NCI-H146 treated with DMSO at 0.1 percent for 48 hours (cell line): ENCODE measurements around the gene TUB.

ENCODE experiments used
- DNase-seq: peaks from one replicate; lab custom pipeline; 2025; ENCODE audit not compliant: unreplicated experiment; lab: John Stamatoyannopoulos, UW

Gene TUB

DNA sequence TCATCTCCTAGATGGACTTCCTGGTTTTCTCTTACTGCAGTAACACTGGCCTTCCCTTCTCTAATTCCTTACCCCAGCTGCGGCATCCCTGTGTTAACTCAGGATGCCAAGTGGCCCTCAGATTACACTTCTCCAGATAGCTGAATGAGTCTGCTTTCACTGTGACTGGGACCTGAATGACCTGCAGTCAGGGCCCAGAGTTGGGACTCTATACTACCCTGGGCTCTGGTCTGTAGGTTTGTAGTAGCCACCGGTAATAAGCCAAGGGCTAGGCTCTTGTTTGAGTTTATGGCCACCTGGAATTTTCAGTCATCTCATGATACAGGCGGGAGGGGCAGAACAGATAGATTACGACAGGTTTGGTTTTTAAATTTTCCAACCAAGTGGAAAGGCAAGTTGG is 24.1 kb downstream of the TUB start:
- DNase-seq, result no peak

DNA sequence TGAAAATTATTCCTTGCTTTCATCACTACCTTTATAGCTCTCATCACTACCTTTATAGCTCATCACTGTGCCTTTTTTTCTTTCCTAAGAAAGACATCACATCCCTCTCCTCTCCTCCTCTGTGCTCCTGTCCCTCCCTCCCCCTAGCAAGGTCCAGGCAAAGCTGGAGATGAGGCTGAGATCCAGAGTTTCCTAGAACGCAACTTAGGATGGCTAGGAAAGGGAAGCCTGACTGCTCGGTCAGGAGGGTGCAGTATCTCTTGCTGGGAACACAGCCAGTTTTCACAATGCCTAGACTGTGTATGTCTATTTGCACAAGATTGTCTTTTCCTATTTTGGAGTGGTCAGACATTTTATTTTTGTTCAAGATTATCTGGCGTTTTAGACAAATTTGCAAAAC is 24.7 kb downstream of the TUB start:
- no peak for DNase-seq

DNA sequence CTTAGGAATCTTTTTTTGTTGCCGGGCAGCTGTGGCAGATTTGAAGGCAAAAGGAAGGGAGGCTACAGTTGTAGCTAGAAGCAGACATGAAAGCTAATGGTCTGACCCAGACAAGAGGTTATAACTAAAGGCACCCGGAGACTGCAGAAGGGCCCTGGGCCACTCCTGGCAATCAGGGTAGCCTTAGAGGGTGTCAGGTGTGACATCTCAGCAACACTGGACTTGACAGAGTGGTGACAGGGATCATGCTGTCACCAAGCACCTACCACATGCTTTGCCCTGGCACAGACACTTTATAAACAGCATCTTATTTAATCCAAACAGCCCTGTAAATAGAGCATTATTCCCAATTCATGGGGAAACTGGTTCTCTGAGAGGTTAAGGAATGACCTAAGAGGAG is 25.7 kb downstream of the TUB start:
- DNase-seq, result no peak

DNA sequence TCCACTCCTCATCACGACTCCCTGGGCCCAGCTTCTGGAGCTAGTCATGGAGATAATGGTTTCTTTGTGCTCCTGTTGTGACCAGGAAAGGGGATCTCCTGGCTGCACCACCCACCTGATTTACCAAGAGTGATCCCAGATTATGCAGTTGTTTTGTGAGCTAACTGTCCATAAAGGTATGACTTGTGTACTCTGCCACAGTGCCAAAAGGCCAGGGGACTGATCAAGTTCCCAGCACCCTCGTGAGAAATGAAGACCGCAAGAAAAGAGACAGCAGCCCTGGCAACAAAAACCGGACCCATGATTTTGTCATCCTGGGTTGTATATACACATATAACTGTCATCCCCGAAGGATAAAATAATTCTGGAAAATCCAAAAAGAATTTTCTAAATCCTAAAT is 26.6 kb downstream of the TUB start:
- no peak for DNase-seq

DNA sequence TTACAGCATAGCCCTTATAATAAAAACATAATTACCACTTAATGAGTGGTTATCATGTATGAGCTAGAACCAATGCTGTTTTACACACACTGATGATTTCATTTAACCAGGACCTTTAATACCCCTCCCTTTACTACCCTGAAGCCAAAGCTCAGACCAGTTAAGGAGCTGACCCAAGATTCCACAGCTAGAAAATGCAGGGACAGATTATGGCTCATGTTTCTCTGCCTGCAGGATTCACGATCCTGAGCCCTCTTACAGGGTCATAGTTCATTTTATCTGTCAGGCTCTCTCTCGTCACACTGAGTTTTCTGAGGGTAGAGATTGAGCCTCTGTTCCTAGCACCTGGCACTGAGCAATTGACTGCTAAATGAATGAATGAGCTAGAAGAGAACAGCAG is 27.4 kb downstream of the TUB start:
- DNase-seq, result no peak

DNA sequence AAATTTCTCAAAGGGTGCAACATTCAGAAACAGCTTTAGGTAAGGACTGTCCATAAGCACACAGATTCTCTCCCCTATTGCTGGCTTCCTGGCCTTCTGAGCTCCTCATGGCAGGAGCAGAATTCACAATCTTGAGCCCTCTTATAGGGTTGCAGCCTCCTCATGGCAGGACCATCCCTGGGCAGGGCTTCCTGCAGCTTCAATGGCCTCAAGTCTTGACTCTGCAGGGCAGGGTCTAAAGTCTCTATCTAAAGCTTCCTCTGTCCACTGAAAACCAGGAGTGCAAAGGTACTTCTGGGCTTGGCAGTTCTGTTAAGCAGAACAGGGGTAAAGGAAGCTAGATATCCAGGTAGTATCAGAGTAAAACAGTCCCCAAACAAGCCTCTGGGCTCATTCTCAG is 28.7 kb downstream of the TUB start:
- DNase-seq, result no peak

DNA sequence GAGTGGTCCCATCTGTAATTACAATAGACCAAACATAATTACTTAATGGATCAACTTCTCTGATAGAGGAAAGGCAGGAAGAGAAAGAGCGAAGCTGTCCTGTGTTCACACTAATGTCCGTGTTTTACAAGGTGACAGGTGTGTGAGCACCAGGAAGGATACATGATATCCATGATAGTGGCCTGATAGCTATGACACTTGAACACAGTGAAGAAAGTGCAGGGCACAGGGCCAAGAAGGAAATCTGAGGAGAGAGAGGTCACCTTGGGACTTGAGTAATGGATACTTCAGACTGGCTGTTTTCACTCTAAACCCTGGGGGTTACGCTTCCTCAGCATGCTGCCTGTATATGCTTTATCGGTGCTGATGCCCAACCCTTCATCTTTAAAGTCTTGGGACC is 29.4 kb downstream of the TUB start:
- no peak for DNase-seq

DNA sequence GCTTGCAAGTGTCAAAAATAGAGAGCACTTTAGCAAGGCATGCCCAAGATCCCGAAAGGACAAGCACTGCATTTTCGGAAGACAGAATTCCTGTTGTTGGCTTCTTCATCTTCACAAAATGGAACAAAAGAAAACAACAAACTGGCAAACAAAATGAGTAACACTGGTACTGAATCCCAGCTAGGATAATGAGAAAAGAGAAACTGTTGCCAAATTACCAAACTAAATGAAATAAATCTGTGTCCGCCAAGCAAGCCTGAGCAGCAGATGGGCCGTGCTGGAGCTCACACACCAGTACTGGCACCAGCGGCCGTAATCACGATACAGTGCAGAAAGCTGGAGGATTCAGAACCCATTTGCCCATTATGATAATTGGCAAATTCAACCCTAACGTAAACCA is 30.6 kb downstream of the TUB start:
- DNase-seq, result no peak

DNA sequence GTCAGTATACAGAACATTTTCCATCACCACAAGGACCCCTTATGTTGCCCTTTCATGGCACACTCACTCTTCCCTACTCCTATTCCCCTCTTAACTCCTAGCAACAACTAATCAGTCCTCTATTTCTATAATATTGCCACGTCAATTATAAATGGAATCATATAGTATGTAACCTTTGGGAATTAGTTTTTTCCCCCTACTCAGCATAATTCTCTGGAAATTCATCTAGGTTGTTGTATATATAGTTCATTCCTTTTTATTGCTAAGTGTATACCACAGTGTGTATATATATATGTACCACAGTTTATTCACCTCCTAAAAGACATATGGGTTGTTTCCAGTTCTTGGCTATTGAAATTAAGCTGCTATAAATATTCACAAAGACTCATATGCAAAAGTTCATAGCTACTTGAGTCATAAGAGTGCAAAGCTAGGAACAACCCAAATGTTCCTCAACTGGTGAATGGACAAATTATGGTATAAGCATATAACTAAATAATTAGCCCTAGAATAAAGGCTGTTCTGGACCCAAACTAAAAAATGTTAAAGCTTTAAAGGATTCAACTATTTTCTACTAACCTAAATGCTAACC is 41.3 kb downstream of the TUB start:
- no peak for DNase-seq

DNA sequence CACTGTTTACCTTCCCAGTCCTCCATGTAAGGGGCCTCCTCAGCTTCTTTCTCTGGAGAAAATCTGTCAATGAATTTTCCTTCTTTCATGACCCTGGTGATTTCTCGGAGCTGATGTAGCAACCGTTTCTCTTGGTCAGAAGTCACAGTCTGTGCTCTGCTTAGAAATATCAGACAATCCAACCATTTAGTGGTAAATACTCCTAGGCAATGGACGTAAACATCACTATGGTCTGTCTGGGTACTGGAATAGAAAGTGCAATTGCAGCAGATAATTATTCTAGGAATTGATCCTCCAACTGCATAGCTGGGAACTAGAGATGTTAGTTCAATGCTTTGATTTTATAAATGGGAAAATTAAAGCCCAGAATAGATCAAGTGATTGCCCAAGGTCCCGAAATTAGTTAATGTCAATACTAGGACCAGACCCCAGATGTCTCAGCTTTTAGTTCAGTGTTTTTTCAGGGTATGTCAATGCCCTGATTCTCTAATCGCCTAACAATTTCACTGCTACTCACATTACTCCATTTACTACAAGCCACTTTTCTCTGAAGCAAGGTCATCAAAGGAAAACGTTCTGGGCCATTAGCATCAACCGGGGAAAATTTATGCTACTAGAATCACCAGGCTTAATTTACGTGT is 45.8 kb downstream of the TUB start:
- no peak for DNase-seq

DNA sequence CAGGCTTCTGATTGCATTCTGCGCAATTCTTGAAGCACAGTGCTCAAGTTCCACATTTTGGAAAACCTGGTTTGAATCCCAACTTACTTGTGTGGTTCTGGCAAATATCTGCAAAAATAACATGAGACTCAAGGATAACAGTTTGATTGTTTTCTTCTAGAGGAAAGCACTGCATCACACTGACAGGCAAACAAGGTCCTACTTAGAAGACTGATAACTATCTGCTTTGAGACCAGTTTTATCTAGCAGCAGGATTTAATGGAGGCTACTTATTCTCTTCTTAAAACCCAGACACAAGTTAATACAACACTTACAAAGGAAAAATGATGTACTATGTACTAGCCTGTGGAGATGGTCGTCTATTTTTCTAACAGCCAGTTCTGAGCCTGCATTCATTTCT is 46.4 kb downstream of the TUB start:
- no peak for DNase-seq

DNA sequence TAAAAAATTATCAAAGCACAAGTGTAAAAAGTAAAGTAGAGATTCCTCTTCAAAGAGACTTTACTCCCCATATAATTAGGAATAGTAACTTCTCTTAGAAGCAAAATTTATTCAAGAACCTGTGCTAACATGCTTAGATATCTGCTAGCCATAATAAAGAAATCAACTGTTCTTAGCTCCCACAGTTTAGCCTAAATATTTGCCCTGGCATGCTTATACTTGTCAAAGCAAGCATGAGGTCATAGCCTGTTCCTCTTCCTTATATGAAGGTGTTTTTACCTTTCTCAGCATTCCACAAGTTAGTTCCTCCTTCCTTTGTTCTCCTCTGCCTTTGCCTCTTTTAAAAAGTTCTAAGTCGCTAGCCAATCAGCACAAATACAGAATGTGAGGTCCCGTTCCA is 57.5 kb downstream of the TUB start:
- no peak for DNase-seq

DNA sequence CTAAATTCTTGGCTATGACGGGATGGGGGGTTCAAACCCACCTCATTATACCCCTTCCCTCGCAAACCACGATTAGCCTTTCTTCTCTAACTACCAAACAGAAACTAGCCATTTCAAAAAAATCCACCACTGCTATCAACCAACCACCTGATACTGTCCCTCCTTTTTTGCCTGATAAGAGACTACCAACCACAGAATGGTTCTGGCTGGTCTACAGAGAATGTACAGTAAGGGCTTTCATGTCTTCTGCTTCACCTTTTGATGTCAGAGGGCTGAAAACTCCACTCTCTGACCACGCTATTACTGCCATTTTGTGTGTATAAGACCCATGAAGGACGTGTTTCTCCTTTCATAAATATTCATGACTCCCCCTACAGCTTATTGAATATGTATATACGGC is 68.7 kb downstream of the TUB start:
- no peak for DNase-seq
